AG04450 (cell line): ENCODE results near the gene CFAP221. TPM values are rescaled to one million over a fixed set of nuclear protein-coding genes. Genes with fewer than 3 reads are reported as not detected.

Experiments used
- CTCF ChIA-PET: fragments of 300-600, 350-600 bp; formaldehyde crosslinking; extraction: SDS; loops from one replicate; lab custom pipeline; 2022; ENCODE audit warnings: antibody characterized with exemption, inconsistent platforms; lab: Charles Lee
- POLR2A ChIA-PET: fragments of 350-600 bp; formaldehyde crosslinking; extraction: SDS; loops from one replicate; lab custom pipeline; 2021; ENCODE audit warnings: antibody characterized with exemption, inconsistent platforms; lab: Yijun Ruan, JAX
- DNase-seq: peaks from one replicate; pipeline ENCODE4 v3.0.0-alpha.2; 2011; ENCODE audit warnings: low read depth, low spot score
- H3K27ac ChIP-seq: one replicate; pipeline ENCODE4 v1.5.1; 2012; ENCODE audit warnings: low read depth, low read length, control low read depth
- H3K27me3 ChIP-seq: one replicate; pipeline ENCODE4 v1.6.0; 2012; ENCODE audit warnings: low read length; ENCODE audit not compliant: control insufficient read depth, insufficient read depth
- H3K4me3 ChIP-seq: 2 replicates; pipeline ENCODE4 v1.5.1; 2011; ENCODE audit warnings: mild to moderate bottlenecking, low read depth, low read length, control low read depth
- H3K9me3 ChIP-seq: 2 replicates; pipeline ENCODE4 v1.5.1; 2012; ENCODE audit warnings: low read length; ENCODE audit not compliant: control insufficient read depth, insufficient read depth
- polyA plus RNA-seq: library from polyadenylated mRNA; depleted of rRNA; stranded (reverse); fragments of >200 nt; gene quantifications from 2 replicates; pipeline ENCODE4 v1.2.3, GENCODE V29; 2011
- TF ChIP-seq, protein P1 (sequence below): IDR thresholded peaks from 2 replicates; pipeline ENCODE4 v1.5.1; 2011; ENCODE audit warnings: low read depth, low read length, control low read depth, inconsistent platforms

Gene CFAP221
- polyA plus RNA-seq, 1 experiment = not detected

DNA sequence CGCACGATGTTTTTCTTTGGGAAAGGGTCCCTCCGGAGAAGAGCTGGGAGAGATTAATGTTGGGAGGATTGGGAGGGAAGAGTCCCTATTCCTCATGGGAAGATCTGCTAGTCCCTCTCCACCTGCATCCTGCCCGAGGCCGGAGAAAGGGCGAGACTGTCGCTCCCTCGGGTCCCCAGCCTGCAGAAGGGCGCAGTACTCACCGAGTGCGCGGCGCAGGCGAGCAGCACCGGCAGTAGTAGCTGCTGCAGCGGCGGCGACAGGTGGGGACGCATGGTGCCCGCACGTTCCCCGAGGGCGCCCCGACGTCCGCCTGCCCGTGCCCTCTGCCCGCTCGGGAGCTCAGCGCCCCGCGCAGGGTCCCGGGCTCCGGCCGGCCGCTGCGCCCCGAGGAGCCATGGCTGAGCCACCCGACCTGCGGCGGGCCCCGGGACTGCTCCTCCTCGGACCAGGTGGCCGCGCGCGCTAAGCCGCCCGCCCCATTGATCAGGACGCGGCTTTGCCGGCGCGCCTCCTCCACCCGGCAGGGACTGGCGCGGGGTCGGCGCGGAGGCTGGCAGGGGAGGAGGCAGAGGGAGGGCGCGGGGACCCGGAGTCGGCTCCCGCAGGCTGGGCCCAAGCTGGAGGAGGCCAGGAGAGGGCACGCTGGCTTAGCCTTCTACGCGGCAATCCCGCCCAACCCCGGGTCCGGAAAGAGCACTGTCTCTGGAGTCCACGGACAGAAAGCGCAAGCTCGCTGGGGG lies 20.1 kb upstream of the CFAP221 start, which contains the start of gene SCTR:
Gene SCTR (minus strand): TSS at position 532 of the 743 bp plus-strand sequence. CDS start 257 bp downstream, at position 275.
- Histone ChIP-seq H3K27me3 (peaks cover 23% of the 10 kb centered on the region), H3K27ac (no peak within 1 kb of the TSS), H3K4me3 (no peak within 1 kb of the TSS), H3K9me3 (no peaks in the 10 kb centered on the region)
- no peak for DNase-seq
- ChIA-PET CTCF (no interaction called here), POLR2A (no interaction called here)
- TF ChIP-seq, protein P1, sequence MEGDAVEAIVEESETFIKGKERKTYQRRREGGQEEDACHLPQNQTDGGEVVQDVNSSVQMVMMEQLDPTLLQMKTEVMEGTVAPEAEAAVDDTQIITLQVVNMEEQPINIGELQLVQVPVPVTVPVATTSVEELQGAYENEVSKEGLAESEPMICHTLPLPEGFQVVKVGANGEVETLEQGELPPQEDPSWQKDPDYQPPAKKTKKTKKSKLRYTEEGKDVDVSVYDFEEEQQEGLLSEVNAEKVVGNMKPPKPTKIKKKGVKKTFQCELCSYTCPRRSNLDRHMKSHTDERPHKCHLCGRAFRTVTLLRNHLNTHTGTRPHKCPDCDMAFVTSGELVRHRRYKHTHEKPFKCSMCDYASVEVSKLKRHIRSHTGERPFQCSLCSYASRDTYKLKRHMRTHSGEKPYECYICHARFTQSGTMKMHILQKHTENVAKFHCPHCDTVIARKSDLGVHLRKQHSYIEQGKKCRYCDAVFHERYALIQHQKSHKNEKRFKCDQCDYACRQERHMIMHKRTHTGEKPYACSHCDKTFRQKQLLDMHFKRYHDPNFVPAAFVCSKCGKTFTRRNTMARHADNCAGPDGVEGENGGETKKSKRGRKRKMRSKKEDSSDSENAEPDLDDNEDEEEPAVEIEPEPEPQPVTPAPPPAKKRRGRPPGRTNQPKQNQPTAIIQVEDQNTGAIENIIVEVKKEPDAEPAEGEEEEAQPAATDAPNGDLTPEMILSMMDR = no peak

DNA sequence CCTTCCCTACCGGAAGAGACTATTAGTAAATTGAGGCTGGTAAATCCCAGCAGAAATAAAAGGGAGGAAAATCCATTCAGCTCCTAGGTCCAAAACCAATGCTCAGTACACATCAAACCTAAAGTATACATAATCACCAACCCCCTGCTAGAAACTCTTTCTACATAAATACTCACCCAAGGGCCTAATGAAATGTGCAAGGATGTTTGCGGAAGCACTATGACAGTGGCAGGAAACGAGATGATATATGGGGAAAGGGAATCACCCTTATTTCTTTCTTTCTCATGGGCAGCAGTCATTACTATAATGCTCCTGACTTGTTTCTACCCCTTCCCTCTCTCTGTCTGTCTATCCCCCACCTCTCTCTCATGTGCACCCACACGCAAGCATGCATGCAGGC lies 18.6 kb upstream of the CFAP221 start:
- Histone ChIP-seq H3K27ac (no peak overlapping the region), H3K27me3 (peaks cover 26% of the 10 kb centered on the region), H3K9me3 (no peaks in the 10 kb centered on the region), H3K4me3 (no peak overlapping the region)
- POLR2A ChIA-PET = no interaction called here
- CTCF ChIA-PET = no interaction called here
- DNase-seq = no peak
- TF ChIP-seq, protein P1 = no peak

- no peak overlapping the region for H3K4me3 ChIP-seq
- no peak for DNase-seq
- H3K27ac ChIP-seq = no peak overlapping the region
- no peaks in the 10 kb centered on the region for H3K9me3 ChIP-seq
- CTCF ChIA-PET = interaction anchor here (1.3 kb wide), 1 partner anchor 11 kb away, joined by 3 read pairs; no protein-coding TSS in a partner anchor
- TF ChIP-seq, protein P1 = no peak
- H3K27me3 ChIP-seq = peaks cover 21% of the 10 kb centered on the region
- POLR2A ChIA-PET = no interaction called here
These were observed 16.2 kb upstream of the CFAP221 start for GRCh38 chr2:119527999-119528398.

DNA sequence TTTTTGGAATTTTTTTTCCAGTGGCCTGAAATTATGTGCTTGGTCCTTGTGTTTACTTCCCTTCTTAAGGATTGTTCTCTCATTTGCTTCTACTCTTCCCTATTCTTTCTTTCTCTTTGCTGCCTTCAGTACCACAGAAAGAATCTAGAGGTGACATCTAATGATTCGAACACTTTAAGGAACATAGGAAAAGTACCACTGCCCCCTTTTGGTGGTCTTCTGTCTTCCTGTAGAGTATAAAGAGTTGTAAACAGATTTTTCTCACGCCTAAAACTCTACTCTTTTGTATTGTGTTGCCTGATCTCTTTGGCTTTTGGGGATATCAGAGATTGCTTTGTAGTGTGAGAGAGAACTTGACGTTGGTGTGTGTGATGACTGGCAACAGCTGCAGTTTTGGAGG lies 13.0 kb upstream of the CFAP221 start:
- Histone ChIP-seq H3K9me3 (no peaks in the 10 kb centered on the region), H3K27me3 (peaks cover 3% of the 10 kb centered on the region), H3K4me3 (no peak overlapping the region), H3K27ac (no peak overlapping the region)
- POLR2A ChIA-PET = no interaction called here
- no peak for DNase-seq
- TF ChIP-seq, protein P1 = no peak
- CTCF ChIA-PET = no interaction called here

- TF ChIP-seq, protein P1 = no peak
- Histone ChIP-seq H3K27ac (no peak overlapping the region), H3K9me3 (no peaks in the 10 kb centered on the region), H3K4me3 (no peak overlapping the region), H3K27me3 (peaks cover 3% of the 10 kb centered on the region)
- CTCF ChIA-PET = no interaction called here
- POLR2A ChIA-PET = no interaction called here
- no peak for DNase-seq
These were observed 10.7 kb upstream of the CFAP221 start for GRCh38 chr2:119533560-119533959.
